ENCODE data around the gene TRPV5.

DNA sequence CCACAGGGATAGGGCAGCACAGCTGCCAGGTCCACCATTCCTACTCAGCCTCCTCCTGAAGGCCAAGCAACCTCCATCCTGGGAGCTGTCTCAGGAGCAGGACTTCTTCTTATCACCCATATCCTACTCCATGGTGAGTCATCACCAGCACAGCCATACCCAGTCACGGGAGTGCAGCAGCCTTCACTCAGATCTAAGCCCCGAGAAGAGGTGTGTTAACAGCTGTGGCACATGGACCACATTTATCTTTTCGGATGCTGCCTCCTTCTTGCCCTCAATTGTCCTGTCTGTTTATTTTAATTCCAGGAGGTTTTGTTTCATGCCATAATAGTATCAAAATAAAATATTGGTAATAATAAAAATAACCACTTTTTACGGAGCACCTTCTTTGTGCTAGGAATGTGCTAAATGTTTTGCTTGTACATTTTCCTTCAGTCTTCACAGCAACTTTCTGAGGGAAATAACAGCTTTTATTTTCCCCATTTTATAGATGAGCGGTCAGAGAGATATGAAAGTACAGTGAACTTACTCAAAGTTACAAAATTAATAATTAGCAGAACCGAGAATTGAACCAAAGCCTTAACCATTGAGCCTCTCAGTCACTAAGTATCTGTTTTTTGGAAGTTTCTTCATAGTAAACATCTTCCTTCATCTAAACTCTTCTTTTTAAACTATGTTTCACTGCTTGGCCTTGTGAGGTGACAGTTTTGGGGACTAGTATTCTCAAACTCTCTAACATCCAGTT is 31.1 kb upstream of the TRPV5 start:
- TF ChIP-seq CTCF (IDR thresholded peaks at IDR 0.05) (no peak), POLR2A (IDR thresholded peaks at IDR 0.05) (no peak)
